Stimulated activated CD4-positive, alpha-beta T cell treated with anti-CD3 and anti-CD28 coated beads, Interleukin-1b, Interleukin-23, amount 100 ng/mL, for 1 hour (primary cell): ENCODE results near the gene CADPS2.

Experiments used
- DNase-seq, 2 donors: peaks; one replicate each; pipeline ENCODE4 v3.0.0-alpha.2; 2020; ENCODE audit warnings: low read depth in 2 of 2

CADPS2 gene

GRCh38 chr7:122604251-122604650 lies 282.0 kb downstream of the CADPS2 start:
- DNase-seq, result no peak

- DNase-seq, result no peak
Observed at GRCh38 chr7:122602800-122603199, 283.5 kb downstream of the CADPS2 start.

- DNase-seq, result no peak
Observed at GRCh38 chr7:122600630-122601029, 285.6 kb downstream of the CADPS2 start.

- no peak for DNase-seq
Observed at GRCh38 chr7:122600042-122600441, 286.2 kb downstream of the CADPS2 start.

GRCh38 chr7:122597277-122597676 lies 289.0 kb downstream of the CADPS2 start:
- no peak for DNase-seq

- no peak for DNase-seq
Observed at GRCh38 chr7:122595885-122596284, 290.4 kb downstream of the CADPS2 start.

- DNase-seq, result no peak
Observed at GRCh38 chr7:122588621-122589020, 297.6 kb downstream of the CADPS2 start.

- no peak for DNase-seq
Observed at GRCh38 chr7:122584676-122585251, 301.5 kb downstream of the CADPS2 start.

GRCh38 chr7:122578350-122578749 lies 307.9 kb downstream of the CADPS2 start:
- DNase-seq, result no peak

- no peak for DNase-seq
Observed at GRCh38 chr7:122577449-122578003, 308.7 kb downstream of the CADPS2 start.

- DNase-seq, result no peak
Observed at GRCh38 chr7:122572706-122573105, 313.6 kb downstream of the CADPS2 start.

GRCh38 chr7:122561326-122561725 lies 324.9 kb downstream of the CADPS2 start:
- no peak for DNase-seq

GRCh38 chr7:122556873-122557542 lies 329.3 kb downstream of the CADPS2 start:
- no peak for DNase-seq

- no peak for DNase-seq
Observed at GRCh38 chr7:122556219-122556618, 330.0 kb downstream of the CADPS2 start.

- DNase-seq, result no peak
Observed at GRCh38 chr7:122553761-122554160, 332.5 kb downstream of the CADPS2 start.

GRCh38 chr7:122552769-122553168 lies 333.5 kb downstream of the CADPS2 start:
- DNase-seq, result no peak

GRCh38 chr7:122550545-122550944 lies 335.7 kb downstream of the CADPS2 start:
- DNase-seq, result no peak

GRCh38 chr7:122549578-122549977 lies 336.7 kb downstream of the CADPS2 start:
- no peak for DNase-seq

GRCh38 chr7:122546496-122546895 lies 339.8 kb downstream of the CADPS2 start:
- no peak for DNase-seq

GRCh38 chr7:122544463-122544862 lies 341.8 kb downstream of the CADPS2 start:
- DNase-seq, result no peak

GRCh38 chr7:122543891-122544290 lies 342.4 kb downstream of the CADPS2 start:
- DNase-seq, result no peak

- DNase-seq, result no peak
Observed at GRCh38 chr7:122543166-122543565, 343.1 kb downstream of the CADPS2 start.

GRCh38 chr7:122535086-122535485 lies 351.2 kb downstream of the CADPS2 start:
- no peak for DNase-seq
